Lung (tissue), 12 donors: ENCODE data around the gene PPA1. TPM values are rescaled to one million over a fixed set of nuclear protein-coding genes. Genes with fewer than 3 reads are reported as not detected.

Experiments
- ATAC-seq: fragments of 200-7000 bp; cut with Tn5 transposase; one replicate; pipeline ENCODE4 v1.9.1; 2020; ENCODE audit warnings: moderate number of reproducible peaks; ENCODE audit not compliant: insufficient read depth, low FRiP score
- DNase-seq, 3 donors: peaks; one replicate each; pipeline ENCODE4 v3.0.0-alpha.2; 2013 to 2017
- H3K27ac ChIP-seq, 2 donors: one replicate each; pipeline ENCODE4 v1.5.1; 2013; ENCODE audit warnings: mild to moderate bottlenecking in 2 of 2, moderate library complexity in 2 of 2, control low read depth in 1 of 2, inconsistent platforms in 1 of 2, low read depth in 1 of 2, low read length in 1 of 2
- H3K27me3 ChIP-seq, 3 donors: one replicate each; pipeline ENCODE4 v1.5.1; 2013; ENCODE audit warnings: low read length in 2 of 3; ENCODE audit not compliant: control insufficient read depth in 3 of 3, insufficient read depth in 3 of 3
- H3K36me3 ChIP-seq, 4 donors: one replicate each; pipeline ENCODE4 v1.5.1; 2013; ENCODE audit warnings: low read length in 4 of 4, mild to moderate bottlenecking in 1 of 4, moderate library complexity in 1 of 4; ENCODE audit not compliant: control insufficient read depth in 4 of 4, insufficient read depth in 4 of 4
- H3K4me1 ChIP-seq, 5 donors: one replicate each; pipeline ENCODE4 v1.5.1; 2013; ENCODE audit warnings: low read length in 5 of 5, mild to moderate bottlenecking in 2 of 5, moderate library complexity in 1 of 5; ENCODE audit not compliant: control insufficient read depth in 5 of 5, insufficient read depth in 5 of 5
- H3K4me3 ChIP-seq: one replicate; pipeline ENCODE4 v1.5.1; 2013; ENCODE audit warnings: mild to moderate bottlenecking, control low read depth, moderate library complexity
- H3K9ac ChIP-seq, 2 donors: one replicate each; pipeline ENCODE4 v1.5.1; 2013; ENCODE audit warnings: low read length in 2 of 2, control low read depth in 1 of 2; ENCODE audit not compliant: insufficient read depth in 1 of 2
- H3K9me3 ChIP-seq, 4 donors: one replicate each; pipeline ENCODE4 v1.5.1; 2013; ENCODE audit warnings: low read length in 3 of 4, mild to moderate bottlenecking in 1 of 4, moderate library complexity in 1 of 4; ENCODE audit not compliant: control insufficient read depth in 4 of 4, insufficient read depth in 3 of 4
- CTCF ChIP-seq: IDR thresholded peaks from 2 replicates; pipeline ENCODE4 v1.5.1; 2012; ENCODE audit warnings: mild to moderate bottlenecking; ENCODE audit errors: control extremely low read depth, extremely low read depth
- WGBS, 2 donors: extraction: QIAGEN DNeasy Blood & Tissue Kit; methylation state at CpG; one replicate each; pipeline ENCODE4 v1.1.7; 2013; 5-methylcytosine and 5-hydroxymethylcytosine counted together
- polyA plus RNA-seq, 2 donors: library from polyadenylated mRNA; stranded (reverse); fragments of 200-250 nt; gene quantifications; one replicate each; pipeline ENCODE4 v1.2.1, GENCODE V29; 2013
- total RNA-seq, 2 donors: library from RNA; depleted of rRNA in 1 of 2; stranded (reverse); fragments of >200 nt in 1 of 2; gene quantifications; one replicate each; pipeline ENCODE4 v1.2.1, GENCODE V29; 2014 to 2021
- donor health status: control.
- donor health status: control.
- donor health status: Bipolar disorder and iron deficiency.
- donor health status: healthy.
- donor health status: DM: yes; HTN: yes; CAD: no.

PPA1 gene
- total and polyA plus RNA-seq, 4 donors: 165 to 251 (median 190) TPM

DNA sequence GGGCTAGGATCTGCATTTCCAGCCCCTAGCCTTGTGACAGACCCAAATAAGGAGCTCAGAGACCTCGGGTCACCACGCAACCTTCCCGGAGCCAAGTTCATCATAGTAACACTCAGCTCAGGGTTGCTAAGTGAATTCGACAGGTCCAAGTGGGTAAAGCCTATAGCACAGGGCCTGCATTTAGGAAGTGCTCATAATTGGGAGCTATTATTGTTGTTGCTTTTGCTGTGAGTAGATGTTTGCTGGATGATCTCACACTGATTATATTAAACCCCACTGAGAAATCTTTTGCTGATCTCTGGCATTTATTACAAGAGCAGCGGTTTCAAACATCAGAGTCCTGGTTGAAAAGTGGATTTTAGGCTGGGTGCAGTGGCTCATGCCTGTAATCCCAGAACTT lies 42.6 kb downstream of the PPA1 start:
- peaks cover 2 to 40% (median 14%) of the 10 kb centered on the region in 5 donors for H3K4me1 ChIP-seq
- TF ChIP-seq CTCF: no peak
- peak overlapping the region in 1 of 2 donors; percentile 63 for H3K27ac ChIP-seq
- H3K36me3 ChIP-seq: no peaks in the 10 kb centered on the region
- peak; percentile 23 to 55 (median 37) for DNase-seq
- H3K27me3 ChIP-seq: no peaks in the 10 kb centered on the region
- no peaks in the 10 kb centered on the region for H3K9me3 ChIP-seq
- peak overlapping the region in 1 of 2 donors; percentile 1 for H3K9ac ChIP-seq
- 76 to 78% methylated on average over 5 of the region's 5 CpGs for WGBS, 2 donors
- no peak overlapping the region for H3K4me3 ChIP-seq
- no peak for ATAC-seq

- Histone ChIP-seq H3K4me3 (no peak overlapping the region), H3K9me3 (no peaks in the 10 kb centered on the region), H3K36me3 (no peaks in the 10 kb centered on the region), H3K9ac (peak overlapping the region in 1 of 2 donors; percentile 38), H3K4me1 (peaks cover 2 to 40% (median 14%) of the 10 kb centered on the region in 5 donors), H3K27me3 (no peaks in the 10 kb centered on the region), H3K27ac (peak overlapping the region in 1 of 2 donors; percentile 63)
- 79 to 85% methylated on average over 8 of the region's 8 CpGs for WGBS, 2 donors
- no peak for ATAC-seq
- DNase-seq: no peak
- no peak for TF ChIP-seq CTCF
These were observed 43.1 kb downstream of the PPA1 start for GRCh38 chr10:70190102-70190501.

DNA sequence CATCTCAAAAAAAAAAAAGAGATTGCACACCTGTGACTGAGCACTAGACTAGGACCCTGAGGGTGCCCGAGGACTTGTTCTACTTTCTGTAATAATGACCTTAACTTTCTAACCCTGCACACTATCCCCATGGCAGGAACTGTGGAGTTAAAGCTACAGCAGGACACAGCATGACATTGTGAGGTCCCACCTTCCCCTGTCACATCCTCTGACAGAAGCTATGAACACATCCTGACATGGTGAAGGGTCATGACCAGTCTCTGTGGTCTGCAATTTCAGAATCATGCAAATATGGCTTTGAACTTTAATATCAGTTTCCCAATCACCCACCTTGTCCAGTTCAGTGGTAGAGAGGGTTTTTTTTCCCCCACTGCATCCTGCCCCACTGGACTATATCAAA lies 44.5 kb downstream of the PPA1 start:
- 61 to 79% methylated on average over 1 of the region's 1 CpG for WGBS, 2 donors
- Histone ChIP-seq H3K9ac (no peak overlapping the region), H3K9me3 (no peaks in the 10 kb centered on the region), H3K4me3 (no peak overlapping the region), H3K27ac (no peak overlapping the region), H3K4me1 (peaks cover 2 to 40% (median 14%) of the 10 kb centered on the region in 5 donors), H3K36me3 (no peaks in the 10 kb centered on the region), H3K27me3 (no peaks in the 10 kb centered on the region)
- no peak for TF ChIP-seq CTCF
- no peak for ATAC-seq
- DNase-seq: no peak

GRCh38 chr10:70186571-70186970 lies 46.7 kb downstream of the PPA1 start:
- ATAC-seq: no peak
- H3K27ac ChIP-seq: no peak overlapping the region

More at GRCh38 chr10:70186571-70186970, 46.7 kb downstream of the PPA1 start:
- Histone ChIP-seq H3K9me3 (no peaks in the 10 kb centered on the region), H3K9ac (no peak overlapping the region), H3K4me3 (no peak overlapping the region), H3K27me3 (no peaks in the 10 kb centered on the region), H3K4me1 (peaks cover under 1 to 19% (median 11%) of the 10 kb centered on the region in 5 donors), H3K36me3 (no peaks in the 10 kb centered on the region)
- no peak for DNase-seq
- WGBS, 2 donors: 64 to 77% methylated on average over 3 of the region's 3 CpGs
- TF ChIP-seq CTCF: no peak
